Endodermal cell (in vitro differentiated cells): ENCODE measurements around the gene HAPSTR1. TPM values are rescaled to one million over a fixed set of nuclear protein-coding genes. Genes with fewer than 3 reads are reported as not detected.
"Not testable (repeated sequence)": the region's sequence is repeated elsewhere in the genome, so short reads cannot be mapped to it uniquely, and the experiment has no call there.

Experiments
- DNase-seq: peaks from one replicate; pipeline ENCODE4 v3.0.0-alpha.2; 2017
- H3K27ac ChIP-seq: 2 replicates; pipeline ENCODE4 v1.5.1; 2013; ENCODE audit warnings: mild to moderate bottlenecking, low read depth, low read length, moderate library complexity
- H3K27me3 ChIP-seq: 2 replicates; pipeline ENCODE4 v1.6.1; 2013; ENCODE audit warnings: mild to moderate bottlenecking, low read length, moderate library complexity; ENCODE audit not compliant: insufficient read depth, control insufficient read depth, poor library complexity, severe bottlenecking
- H3K36me3 ChIP-seq: 2 replicates; pipeline ENCODE4 v1.7.0; 2013; ENCODE audit warnings: mild to moderate bottlenecking, low read length, moderate library complexity; ENCODE audit not compliant: control insufficient read depth, insufficient read depth
- H3K4me1 ChIP-seq: one replicate; pipeline ENCODE4 v1.7.0; 2013; ENCODE audit warnings: low read length; ENCODE audit not compliant: control insufficient read depth, insufficient read depth
- H3K4me3 ChIP-seq: 2 replicates; pipeline ENCODE4 v1.5.1; 2013; ENCODE audit warnings: mild to moderate bottlenecking, low read length, moderate library complexity
- H3K9ac ChIP-seq: 2 replicates; pipeline ENCODE4 v1.6.1; 2013; ENCODE audit warnings: mild to moderate bottlenecking, low read length, moderate library complexity; ENCODE audit not compliant: poor library complexity, severe bottlenecking; ENCODE audit errors: extremely low read depth
- H3K9me3 ChIP-seq: 2 replicates; pipeline ENCODE4 v1.6.1; 2013; ENCODE audit warnings: mild to moderate bottlenecking, low read length, moderate library complexity; ENCODE audit not compliant: control insufficient read depth
- H3K27ac Mint-ChIP-seq: 2 replicates; pipeline ENCODE4 v1.8.0; 2020; ENCODE audit warnings: mixed read lengths
- H3K27me3 Mint-ChIP-seq: 2 replicates; pipeline ENCODE4 v1.8.0; 2021; ENCODE audit warnings: mild to moderate bottlenecking, mixed read lengths; ENCODE audit not compliant: insufficient read depth
- H3K36me3 Mint-ChIP-seq: 2 replicates; pipeline ENCODE4 v1.8.0; 2020; ENCODE audit warnings: low read depth, mixed read lengths
- H3K4me1 Mint-ChIP-seq: 2 replicates; pipeline ENCODE4 v1.8.0; 2020; ENCODE audit warnings: mixed read lengths
- H3K4me3 Mint-ChIP-seq: 2 replicates; pipeline ENCODE4 v1.8.0; 2020; ENCODE audit warnings: mild to moderate bottlenecking, moderate library complexity, mixed read lengths
- H3K9me3 Mint-ChIP-seq: 2 replicates; pipeline ENCODE4 v1.8.0; 2020; ENCODE audit warnings: mild to moderate bottlenecking, mixed read lengths
- WGBS, 2 experiments: methylation state at CpG; one replicate each; pipeline versions ENCODE4 v1.1.5 to v1.1.7; 2013; ENCODE audit warnings: missing lambda C conversion rate in 2 of 2, mixed read lengths in 1 of 2; ENCODE audit not compliant: insufficient coverage in 1 of 2, insufficient read length in 1 of 2; 5-methylcytosine and 5-hydroxymethylcytosine counted together
- total RNA-seq, 2 donors: library from RNA; stranded (reverse); fragmentation: NEBNext Ultra II Directional in 1 of 2; extraction: Animal tissue kit (Norgen Biotek cat#: 25700) in 1 of 2; gene quantifications; 2 replicates in 1 of 2; 3 replicates in 1 of 2; pipeline ENCODE4 v1.2.1, GENCODE V29; 2021
- TF ChIP-seq, protein P1 (sequence below): fragments of 200-600 bp; sonication (generic); conservative IDR thresholded peaks from 2 replicates; pipeline ENCODE4 v1.5.0; 2021; ENCODE audit warnings: antibody characterized with exemption, mild to moderate bottlenecking

The HAPSTR1 gene
- total RNA-seq, 2 donors from 2014 or later = 60.9 to 68.5 TPM

DNA sequence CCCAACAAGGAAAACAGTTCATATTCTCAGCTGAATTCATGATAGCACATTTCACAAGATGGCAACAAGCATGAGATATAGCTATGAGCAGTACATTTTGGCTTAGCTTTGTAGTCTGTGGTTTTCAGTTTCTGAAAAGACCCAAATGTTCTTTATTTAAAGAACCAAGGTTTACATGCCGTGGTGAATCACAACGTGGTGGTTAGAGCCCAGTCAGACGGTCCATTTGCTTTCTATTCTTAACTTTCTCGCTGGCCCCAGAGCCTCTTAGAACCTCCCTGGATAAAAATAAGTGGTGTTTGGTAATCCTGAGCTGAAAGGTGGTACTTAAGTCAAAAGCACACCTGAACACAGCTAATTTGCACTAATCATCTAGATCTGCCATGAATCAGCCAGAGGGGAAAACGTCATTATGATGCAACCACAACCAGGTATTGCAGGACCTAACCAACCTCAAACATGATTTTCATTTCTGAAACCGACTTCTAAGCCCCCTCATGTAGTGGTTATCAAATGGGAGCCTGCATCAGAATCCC lies 18.6 kb upstream of the HAPSTR1 start:
- Histone ChIP-seq H3K9me3 (no peaks in the 10 kb centered on the region), H3K36me3 (no peaks in the 10 kb centered on the region), H3K27me3 (no peaks in the 10 kb centered on the region), H3K4me3 (no peak overlapping the region), H3K27ac (no peak overlapping the region), H3K9ac (no peak overlapping the region), H3K4me1 (no peaks in the 10 kb centered on the region)
- H3K4me3 Mint-ChIP-seq = no peak overlapping the region
- TF ChIP-seq, protein P1, sequence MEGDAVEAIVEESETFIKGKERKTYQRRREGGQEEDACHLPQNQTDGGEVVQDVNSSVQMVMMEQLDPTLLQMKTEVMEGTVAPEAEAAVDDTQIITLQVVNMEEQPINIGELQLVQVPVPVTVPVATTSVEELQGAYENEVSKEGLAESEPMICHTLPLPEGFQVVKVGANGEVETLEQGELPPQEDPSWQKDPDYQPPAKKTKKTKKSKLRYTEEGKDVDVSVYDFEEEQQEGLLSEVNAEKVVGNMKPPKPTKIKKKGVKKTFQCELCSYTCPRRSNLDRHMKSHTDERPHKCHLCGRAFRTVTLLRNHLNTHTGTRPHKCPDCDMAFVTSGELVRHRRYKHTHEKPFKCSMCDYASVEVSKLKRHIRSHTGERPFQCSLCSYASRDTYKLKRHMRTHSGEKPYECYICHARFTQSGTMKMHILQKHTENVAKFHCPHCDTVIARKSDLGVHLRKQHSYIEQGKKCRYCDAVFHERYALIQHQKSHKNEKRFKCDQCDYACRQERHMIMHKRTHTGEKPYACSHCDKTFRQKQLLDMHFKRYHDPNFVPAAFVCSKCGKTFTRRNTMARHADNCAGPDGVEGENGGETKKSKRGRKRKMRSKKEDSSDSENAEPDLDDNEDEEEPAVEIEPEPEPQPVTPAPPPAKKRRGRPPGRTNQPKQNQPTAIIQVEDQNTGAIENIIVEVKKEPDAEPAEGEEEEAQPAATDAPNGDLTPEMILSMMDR = no peak
- no peaks in the 10 kb centered on the region for H3K9me3 Mint-ChIP-seq
- 83 to 87% methylated on average over 1 to 6 of the region's 6 CpGs for WGBS, 2 experiments
- DNase-seq = no peak
- H3K4me1 Mint-ChIP-seq = no peaks in the 10 kb centered on the region
- H3K27ac Mint-ChIP-seq = no peak overlapping the region
- no peaks in the 10 kb centered on the region for H3K36me3 Mint-ChIP-seq
- no peaks in the 10 kb centered on the region for H3K27me3 Mint-ChIP-seq

DNA sequence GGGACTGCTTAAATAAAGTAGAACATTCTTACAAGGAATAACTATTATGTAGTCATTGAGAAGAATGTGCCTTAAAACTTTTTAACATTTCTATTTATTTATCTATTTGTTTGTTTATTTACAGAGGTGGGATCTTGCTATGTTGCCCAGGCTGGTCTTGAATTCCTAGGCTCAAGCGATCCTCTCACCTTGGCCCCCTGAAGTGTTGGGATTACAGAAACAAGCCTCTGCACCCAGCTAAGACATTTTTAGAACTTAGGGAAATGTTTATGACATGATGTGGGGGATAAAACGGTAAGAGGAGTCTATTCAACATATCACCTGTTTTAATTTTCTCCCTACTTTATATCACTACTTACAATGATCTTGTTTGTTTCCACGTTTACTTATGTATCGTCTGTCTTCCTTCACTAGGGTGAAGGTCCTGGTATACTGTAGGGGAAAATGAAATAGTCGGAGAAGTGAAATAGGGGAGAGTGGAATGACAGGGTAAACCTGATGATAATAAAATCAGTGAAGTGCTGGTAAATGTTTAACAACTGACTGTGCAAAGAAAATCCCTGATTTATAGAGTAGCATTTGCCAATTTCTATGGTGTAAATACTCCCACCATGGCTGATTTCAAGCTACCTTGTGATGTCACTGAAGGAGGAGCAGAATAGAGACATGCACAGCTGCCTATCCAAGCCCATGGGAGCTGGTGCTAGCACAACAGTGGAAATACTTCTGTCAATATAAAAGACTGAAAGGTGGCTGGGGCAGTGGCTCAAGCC lies 16.0 kb upstream of the HAPSTR1 start:
- H3K9ac ChIP-seq = no peak overlapping the region
- WGBS, 2 experiments = 97% methylated on average over 3 to 4 of the region's 5 CpGs

DNA sequence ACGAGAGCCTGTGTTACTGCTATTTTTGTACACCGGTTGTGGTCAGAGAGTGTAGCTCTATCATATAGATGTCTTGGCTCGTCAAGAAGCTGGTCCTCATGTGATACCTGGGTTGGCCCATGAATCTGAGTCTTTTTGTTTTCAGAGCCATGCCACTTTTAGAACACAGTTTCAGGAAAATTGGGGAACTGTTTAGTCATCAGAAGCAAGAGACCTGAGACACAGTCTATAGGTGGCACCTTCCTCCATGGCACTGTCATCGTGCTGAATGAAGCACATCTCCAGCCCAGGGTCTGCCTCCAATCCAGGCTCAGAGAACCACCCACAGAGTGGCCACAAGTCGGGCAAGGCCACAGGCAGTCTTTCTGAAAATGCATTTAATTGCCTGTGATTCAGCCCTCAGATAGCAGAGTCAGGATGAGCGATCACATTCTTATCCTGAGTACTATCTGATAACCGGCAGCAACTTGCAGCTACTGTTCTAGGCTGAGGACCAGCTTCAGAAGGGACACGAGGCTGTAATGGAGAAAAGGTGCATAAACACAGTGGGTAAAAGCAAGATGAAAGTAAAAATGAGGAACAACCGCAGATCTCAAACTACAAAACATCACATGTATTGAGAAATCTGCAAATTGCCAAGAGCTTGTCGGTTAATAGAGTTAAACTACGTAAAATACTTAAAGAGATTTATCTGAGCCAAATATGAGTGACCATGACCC lies 14.2 kb upstream of the HAPSTR1 start:
- no peak overlapping the region for H3K4me3 Mint-ChIP-seq

More for the DNA sequence above, 16.0 kb upstream of the HAPSTR1 start:
- Mint-ChIP-seq H3K27me3 (no peaks in the 10 kb centered on the region), H3K27ac (no peak overlapping the region), H3K9me3 (peaks cover 8% of the 10 kb centered on the region), H3K36me3 (no peaks in the 10 kb centered on the region), H3K4me3 (no peak overlapping the region), H3K4me1 (no peaks in the 10 kb centered on the region)
- Histone ChIP-seq H3K4me3 (no peak overlapping the region), H3K36me3 (no peaks in the 10 kb centered on the region), H3K27me3 (no peaks in the 10 kb centered on the region), H3K4me1 (no peaks in the 10 kb centered on the region), H3K27ac (no peak overlapping the region), H3K9me3 (peaks cover 11% of the 10 kb centered on the region)
- no peak for DNase-seq
- TF ChIP-seq, protein P1 = no peak

DNA sequence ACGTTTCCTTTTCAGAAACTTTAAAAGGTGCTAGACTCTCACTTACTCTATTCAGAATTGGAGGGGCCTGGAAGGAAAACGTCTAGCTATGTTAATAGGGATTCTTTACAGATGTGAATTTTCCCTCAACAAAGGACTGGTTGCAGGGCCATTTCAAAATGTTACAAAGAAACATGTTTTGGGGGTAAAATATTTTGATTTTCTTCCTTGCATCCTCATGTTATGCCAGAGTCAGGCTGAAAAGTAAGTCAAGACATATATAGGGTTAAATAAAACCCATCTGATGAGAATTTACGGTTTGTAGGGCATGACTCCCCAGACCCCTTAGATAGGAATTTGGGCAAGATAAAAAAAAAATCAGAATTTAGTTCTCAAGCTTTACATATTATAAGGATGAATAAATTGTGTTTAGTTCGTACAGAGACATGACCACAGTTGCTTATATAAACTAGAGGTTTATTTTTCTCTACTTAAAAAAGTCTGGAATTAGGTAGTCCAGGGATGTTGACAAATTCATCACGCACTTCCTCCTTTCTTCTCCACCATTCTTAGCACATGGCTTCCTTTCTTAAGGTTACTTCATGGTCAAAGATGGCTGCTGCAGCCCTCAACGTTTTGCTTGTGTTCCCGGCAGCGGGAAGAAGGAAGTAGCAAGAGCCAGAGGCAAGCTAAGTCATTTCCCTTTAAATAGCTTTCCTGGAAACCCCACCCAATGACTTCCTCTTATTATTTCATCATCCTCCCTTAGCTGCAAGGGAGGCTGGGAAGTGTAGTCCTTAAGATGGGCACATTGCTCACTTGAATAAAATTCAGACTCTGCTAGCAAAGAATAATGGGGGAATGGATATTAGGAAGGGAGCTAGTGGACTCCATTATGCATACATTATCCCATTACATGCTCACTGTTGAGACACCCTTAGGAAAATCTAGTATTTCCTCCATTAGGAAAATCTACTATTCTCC lies 12.7 kb upstream of the HAPSTR1 start:
- H3K9me3 ChIP-seq = peaks cover 11% of the 10 kb centered on the region
- 79 to 86% methylated on average over 5 to 8 of the region's 8 CpGs for WGBS, 2 experiments
- H3K36me3 ChIP-seq, H3K4me1 Mint-ChIP-seq, H3K4me3 Mint-ChIP-seq, H3K27ac Mint-ChIP-seq, H3K36me3 Mint-ChIP-seq, H3K4me1 ChIP-seq, H3K4me3 ChIP-seq, H3K9ac ChIP-seq, H3K27ac ChIP-seq, H3K27me3 Mint-ChIP-seq, H3K9me3 Mint-ChIP-seq, H3K27me3 ChIP-seq: not testable (repeated sequence)
- DNase-seq = peak; percentile 67

More for the DNA sequence above, 14.2 kb upstream of the HAPSTR1 start:
- H3K27ac ChIP-seq = no peak overlapping the region
- DNase-seq = no peak
- no peak overlapping the region for H3K4me3 ChIP-seq
- 93 to 96% methylated on average over 9 to 11 of the region's 11 CpGs for WGBS, 2 experiments
- TF ChIP-seq, protein P1 = no peak
- Mint-ChIP-seq H3K4me1 (no peaks in the 10 kb centered on the region), H3K27ac (no peak overlapping the region), H3K27me3 (no peaks in the 10 kb centered on the region), H3K36me3 (no peaks in the 10 kb centered on the region), H3K9me3 (peaks cover 8% of the 10 kb centered on the region)
- no peaks in the 10 kb centered on the region for H3K4me1 ChIP-seq
- no peak overlapping the region for H3K9ac ChIP-seq
- no peaks in the 10 kb centered on the region for H3K36me3 ChIP-seq
- no peaks in the 10 kb centered on the region for H3K27me3 ChIP-seq
- H3K9me3 ChIP-seq = peaks cover 11% of the 10 kb centered on the region
